AG09319 (cell line): ENCODE measurements around the gene SMARCC1.
A peak's percentile ranks its signal among the peaks of the same experiment; 100 is the strongest.

Experiments used
- DNase-seq: peaks from one replicate; pipeline ENCODE4 v3.0.0-alpha.2; 2010; ENCODE audit warnings: low read depth; ENCODE audit errors: extremely low read depth
- CTCF ChIP-seq: IDR thresholded peaks from 2 replicates; pipeline ENCODE4 v1.5.1; 2011; ENCODE audit warnings: low read depth, mild to moderate bottlenecking, inconsistent platforms, low read length, moderate library complexity

SMARCC1 gene

GRCh38 chr3:47803480-47804025, 21.9 kb upstream of the SMARCC1 start:
- no peak for DNase-seq
- TF ChIP-seq CTCF, result no peak

GRCh38 chr3:47802734-47803479, 21.2 kb upstream of the SMARCC1 start, which contains the start of gene DHX30:
Gene DHX30 (plus strand): TSS chr3:47803138. CDS start chr3:47810684, 7,546 bp downstream.
- no peak for DNase-seq
- TF ChIP-seq CTCF, result no peak

- DNase-seq, result no peak
- peak; percentile 13 for TF ChIP-seq CTCF
These were observed 18.0 kb upstream of the SMARCC1 start for GRCh38 chr3:47799733-47800132.

- DNase-seq, result no peak
- no peak for TF ChIP-seq CTCF
These were observed 12.9 kb upstream of the SMARCC1 start for GRCh38 chr3:47794544-47794943.

GRCh38 chr3:47792699-47793098, 11.0 kb upstream of the SMARCC1 start:
- no peak for TF ChIP-seq CTCF
- DNase-seq, result no peak

GRCh38 chr3:47791193-47791855, 9.6 kb upstream of the SMARCC1 start:
- no peak for DNase-seq
- no peak for TF ChIP-seq CTCF

- TF ChIP-seq CTCF, result no peak
- DNase-seq, result no peak
These were observed 2.0 kb upstream of the SMARCC1 start for GRCh38 chr3:47783673-47784072.
